AG04450 (cell line): ENCODE results near the gene CFAP119. TPM values are rescaled to one million over a fixed set of nuclear protein-coding genes. Genes with fewer than 3 reads are reported as not detected.

Experiments
- CTCF ChIA-PET: fragments of 300-600, 350-600 bp; formaldehyde crosslinking; extraction: SDS; loops from one replicate; lab custom pipeline; 2022; ENCODE audit warnings: antibody characterized with exemption, inconsistent platforms; lab: Charles Lee
- POLR2A ChIA-PET: fragments of 350-600 bp; formaldehyde crosslinking; extraction: SDS; loops from one replicate; lab custom pipeline; 2021; ENCODE audit warnings: antibody characterized with exemption, inconsistent platforms; lab: Yijun Ruan, JAX
- DNase-seq: peaks from one replicate; pipeline ENCODE4 v3.0.0-alpha.2; 2011; ENCODE audit warnings: low read depth, low spot score
- H3K27ac ChIP-seq: one replicate; pipeline ENCODE4 v1.5.1; 2012; ENCODE audit warnings: low read depth, low read length, control low read depth
- H3K27me3 ChIP-seq: one replicate; pipeline ENCODE4 v1.6.0; 2012; ENCODE audit warnings: low read length; ENCODE audit not compliant: control insufficient read depth, insufficient read depth
- H3K4me3 ChIP-seq: 2 replicates; pipeline ENCODE4 v1.5.1; 2011; ENCODE audit warnings: mild to moderate bottlenecking, low read depth, low read length, control low read depth
- H3K9me3 ChIP-seq: 2 replicates; pipeline ENCODE4 v1.5.1; 2012; ENCODE audit warnings: low read length; ENCODE audit not compliant: control insufficient read depth, insufficient read depth
- polyA plus RNA-seq: library from polyadenylated mRNA; depleted of rRNA; stranded (reverse); fragments of >200 nt; gene quantifications from 2 replicates; pipeline ENCODE4 v1.2.3, GENCODE V29; 2011
- TF ChIP-seq, protein P1 (sequence below): IDR thresholded peaks from 2 replicates; pipeline ENCODE4 v1.5.1; 2011; ENCODE audit warnings: low read depth, low read length, control low read depth, inconsistent platforms

Gene CFAP119
- polyA plus RNA-seq, 1 experiment, result 3.1 TPM

DNA sequence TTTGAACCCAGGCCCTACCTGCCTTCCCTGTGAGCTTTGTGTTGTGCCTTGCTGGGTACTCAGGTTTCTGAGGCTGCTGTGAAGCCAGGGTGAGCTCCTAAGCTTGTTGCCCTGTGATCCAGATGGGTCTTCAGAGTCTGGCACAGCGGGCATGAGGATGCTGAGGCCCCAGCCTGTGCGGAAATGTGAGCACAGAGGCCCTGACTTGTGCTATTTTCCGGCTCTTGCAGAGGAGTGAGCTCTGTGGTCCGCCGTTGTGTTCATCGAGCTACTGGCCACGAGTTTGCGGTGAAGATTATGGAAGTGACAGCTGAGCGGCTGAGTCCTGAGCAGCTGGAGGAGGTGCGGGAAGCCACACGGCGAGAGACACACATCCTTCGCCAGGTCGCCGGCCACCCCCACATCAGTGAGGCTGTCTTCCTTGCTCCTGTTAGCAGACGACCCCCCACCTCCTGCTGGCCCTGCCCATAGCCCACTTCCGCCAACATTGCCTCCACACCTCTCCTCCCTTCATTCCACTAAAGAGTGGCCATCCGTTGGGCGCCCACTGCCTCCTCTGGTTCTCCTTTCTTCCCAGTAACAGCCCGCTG is 10.9 kb downstream of the CFAP119 start:
- Histone ChIP-seq H3K27ac (no peak overlapping the region), H3K27me3 (no peaks in the 10 kb centered on the region), H3K4me3 (no peak overlapping the region), H3K9me3 (no peaks in the 10 kb centered on the region)
- TF ChIP-seq, protein P1, sequence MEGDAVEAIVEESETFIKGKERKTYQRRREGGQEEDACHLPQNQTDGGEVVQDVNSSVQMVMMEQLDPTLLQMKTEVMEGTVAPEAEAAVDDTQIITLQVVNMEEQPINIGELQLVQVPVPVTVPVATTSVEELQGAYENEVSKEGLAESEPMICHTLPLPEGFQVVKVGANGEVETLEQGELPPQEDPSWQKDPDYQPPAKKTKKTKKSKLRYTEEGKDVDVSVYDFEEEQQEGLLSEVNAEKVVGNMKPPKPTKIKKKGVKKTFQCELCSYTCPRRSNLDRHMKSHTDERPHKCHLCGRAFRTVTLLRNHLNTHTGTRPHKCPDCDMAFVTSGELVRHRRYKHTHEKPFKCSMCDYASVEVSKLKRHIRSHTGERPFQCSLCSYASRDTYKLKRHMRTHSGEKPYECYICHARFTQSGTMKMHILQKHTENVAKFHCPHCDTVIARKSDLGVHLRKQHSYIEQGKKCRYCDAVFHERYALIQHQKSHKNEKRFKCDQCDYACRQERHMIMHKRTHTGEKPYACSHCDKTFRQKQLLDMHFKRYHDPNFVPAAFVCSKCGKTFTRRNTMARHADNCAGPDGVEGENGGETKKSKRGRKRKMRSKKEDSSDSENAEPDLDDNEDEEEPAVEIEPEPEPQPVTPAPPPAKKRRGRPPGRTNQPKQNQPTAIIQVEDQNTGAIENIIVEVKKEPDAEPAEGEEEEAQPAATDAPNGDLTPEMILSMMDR, result no peak
- ChIA-PET CTCF (no interaction called here), POLR2A (no interaction called here)
- DNase-seq, result no peak

DNA sequence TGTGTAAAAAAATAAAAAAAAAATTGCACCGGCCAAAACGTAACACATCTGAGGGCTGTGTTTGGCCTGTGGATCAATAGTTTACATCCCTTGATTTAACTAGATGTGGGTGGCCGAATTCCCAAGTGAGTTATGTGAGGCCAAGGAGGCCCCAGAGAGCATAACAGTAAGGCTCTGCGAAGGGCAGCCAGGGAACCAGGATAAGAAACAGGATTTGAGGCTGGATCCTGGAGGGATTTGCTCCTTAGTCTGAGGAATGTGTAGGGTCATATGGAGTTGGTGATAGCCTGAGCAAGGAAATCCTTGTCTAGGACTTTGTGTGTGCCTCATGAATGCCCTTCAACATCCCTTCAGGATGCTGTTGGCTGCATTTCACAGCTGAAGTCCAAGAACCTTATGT is 11.7 kb downstream of the CFAP119 start:
- ChIA-PET CTCF (no interaction called here), POLR2A (no interaction called here)
- no peak overlapping the region for H3K4me3 ChIP-seq
- DNase-seq, result no peak
- no peaks in the 10 kb centered on the region for H3K9me3 ChIP-seq
- TF ChIP-seq, protein P1, result no peak
- no peak overlapping the region for H3K27ac ChIP-seq
- no peaks in the 10 kb centered on the region for H3K27me3 ChIP-seq

DNA sequence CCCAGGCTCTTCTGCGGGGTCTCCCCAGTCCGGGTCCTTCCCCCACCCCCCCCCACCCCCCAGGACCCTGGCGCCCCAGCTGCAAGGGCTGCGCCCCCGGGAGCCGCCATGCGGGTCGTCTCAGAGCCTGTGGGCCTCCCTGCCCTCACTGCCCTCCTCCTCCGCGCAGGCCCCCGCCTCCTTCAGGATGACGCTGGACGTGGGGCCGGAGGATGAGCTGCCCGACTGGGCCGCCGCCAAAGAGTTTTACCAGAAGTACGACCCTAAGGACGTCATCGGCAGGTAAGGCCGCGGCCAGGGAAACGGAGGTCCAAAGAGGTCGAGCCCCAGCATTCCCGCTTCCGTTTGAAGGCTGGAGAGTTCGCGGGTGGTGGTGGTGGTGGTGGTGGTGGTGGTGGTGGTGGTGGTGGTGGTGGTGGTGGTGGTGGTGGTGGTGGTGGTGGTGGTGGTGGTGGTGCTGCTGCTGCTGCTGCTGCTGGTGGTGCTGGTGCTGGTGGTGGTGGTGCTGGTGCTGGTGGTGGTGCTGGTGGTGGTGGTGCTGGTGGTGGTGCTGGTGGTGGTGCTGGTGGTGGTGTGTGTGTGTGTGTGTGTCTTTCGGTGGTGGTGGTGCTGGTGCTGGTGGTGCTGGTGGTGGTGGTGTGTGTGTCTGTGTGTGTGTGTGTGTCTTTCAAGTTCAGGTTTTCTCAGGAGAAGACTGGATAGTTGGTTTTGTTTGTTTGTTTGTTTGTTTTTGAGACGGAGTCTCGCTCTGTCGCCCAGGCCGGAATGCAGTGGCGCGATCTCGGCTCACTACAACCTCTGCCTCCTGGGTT is 13.0 kb downstream of the CFAP119 start:
- no peak for DNase-seq
- TF ChIP-seq, protein P1, result no peak
- CTCF ChIA-PET, result interaction anchor here (1.2 kb wide), 1 partner anchor 65 kb away, joined by 3 read pairs; no protein-coding TSS in a partner anchor

DNA sequence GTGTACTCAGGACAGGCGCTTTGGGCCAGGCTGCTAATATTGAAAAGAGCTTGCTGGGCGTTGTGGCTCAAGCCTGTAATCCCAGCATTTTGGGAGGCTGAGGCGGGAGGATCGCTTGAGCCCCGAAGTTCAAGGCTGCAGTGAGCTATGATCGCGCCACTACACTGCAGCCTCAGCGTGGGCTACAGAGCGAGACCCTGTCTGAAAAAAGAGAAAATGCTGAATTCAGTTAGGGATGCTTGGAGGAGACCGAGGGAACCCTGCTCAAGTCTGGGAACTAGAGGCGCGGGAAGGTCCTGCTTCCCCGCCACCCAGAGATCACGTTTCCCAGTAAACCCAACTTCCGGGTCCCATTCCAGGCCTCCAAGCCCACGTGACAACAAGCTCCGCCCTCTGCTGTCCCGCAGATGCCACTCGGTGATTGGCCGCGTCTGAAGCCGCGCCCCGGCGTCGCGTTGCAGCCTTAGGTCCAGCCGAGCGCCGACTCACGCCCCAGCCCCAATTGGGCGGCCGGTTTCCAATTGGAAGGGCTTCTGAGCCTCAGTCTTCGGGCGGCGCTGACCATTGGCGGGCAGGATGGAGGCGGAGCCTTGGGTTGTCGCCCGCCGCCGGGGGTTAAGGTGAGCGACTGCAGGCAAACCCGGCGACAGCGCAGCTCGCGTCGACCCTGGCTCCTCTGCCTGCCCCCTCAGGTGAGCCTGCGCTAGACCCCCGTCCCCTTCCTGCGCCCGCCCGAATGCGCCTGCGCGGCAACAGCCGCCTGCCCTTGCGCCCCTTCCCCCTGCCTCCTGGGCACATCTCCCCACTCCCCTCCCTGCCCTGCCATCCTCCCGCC is 13.8 kb downstream of the CFAP119 start, which contains the start of gene PHKG2:
TSS of gene PHKG2 (plus strand) at position 627 of the 835 bp plus-strand sequence. CDS start 396 bp downstream, outside the sequence.
- Histone ChIP-seq H3K4me3 (peak within 1 kb of the TSS; percentile 90), H3K27me3 (no peaks in the 10 kb centered on the region), H3K9me3 (no peaks in the 10 kb centered on the region), H3K27ac (peak within 1 kb of the TSS; percentile 65)
- POLR2A ChIA-PET, result interaction anchor here (0.5 to 1.9 kb wide), 13 partner anchors 10 to 154 kb away, joined by 3 to 7 read pairs (median 4); partner anchors contain the start of genes CTF1 and ZNF629
- TF ChIP-seq, protein P1, result no peak
- DNase-seq, result peak; percentile 96
- CTCF ChIA-PET, result interaction anchor here (1.0 to 1.3 kb wide), 3 partner anchors 26 to 66 kb away, joined by 3 read pairs; no protein-coding TSS in a partner anchor

More for the DNA sequence above, 13.0 kb downstream of the CFAP119 start:
- Histone ChIP-seq H3K4me3 (peak overlapping the region; percentile 90), H3K9me3 (no peaks in the 10 kb centered on the region), H3K27ac (no peak overlapping the region), H3K27me3 (no peaks in the 10 kb centered on the region)
- POLR2A ChIA-PET, result interaction anchor here (0.5 to 1.9 kb wide), 12 partner anchors 9 to 153 kb away, joined by 3 to 7 read pairs (median 4); partner anchors contain the start of genes CTF1 and ZNF629
